Endodermal cell (in vitro differentiated cells): Measurements from ENCODE around the gene GLIS2. TPM values are rescaled to one million over a fixed set of nuclear protein-coding genes. Genes with fewer than 3 reads are reported as not detected.
A peak's percentile ranks its signal among the peaks of the same experiment; 100 is the strongest.

ENCODE experiments used
- DNase-seq: peaks from one replicate; pipeline ENCODE4 v3.0.0-alpha.2; 2017
- H3K27ac ChIP-seq: 2 replicates; pipeline ENCODE4 v1.5.1; 2013; ENCODE audit warnings: mild to moderate bottlenecking, low read depth, low read length, moderate library complexity
- H3K27me3 ChIP-seq: 2 replicates; pipeline ENCODE4 v1.6.1; 2013; ENCODE audit warnings: mild to moderate bottlenecking, low read length, moderate library complexity; ENCODE audit not compliant: insufficient read depth, control insufficient read depth, poor library complexity, severe bottlenecking
- H3K36me3 ChIP-seq: 2 replicates; pipeline ENCODE4 v1.7.0; 2013; ENCODE audit warnings: mild to moderate bottlenecking, low read length, moderate library complexity; ENCODE audit not compliant: control insufficient read depth, insufficient read depth
- H3K4me1 ChIP-seq: one replicate; pipeline ENCODE4 v1.7.0; 2013; ENCODE audit warnings: low read length; ENCODE audit not compliant: control insufficient read depth, insufficient read depth
- H3K4me3 ChIP-seq: 2 replicates; pipeline ENCODE4 v1.5.1; 2013; ENCODE audit warnings: mild to moderate bottlenecking, low read length, moderate library complexity
- H3K9ac ChIP-seq: 2 replicates; pipeline ENCODE4 v1.6.1; 2013; ENCODE audit warnings: mild to moderate bottlenecking, low read length, moderate library complexity; ENCODE audit not compliant: poor library complexity, severe bottlenecking; ENCODE audit errors: extremely low read depth
- H3K9me3 ChIP-seq: 2 replicates; pipeline ENCODE4 v1.6.1; 2013; ENCODE audit warnings: mild to moderate bottlenecking, low read length, moderate library complexity; ENCODE audit not compliant: control insufficient read depth
- H3K27ac Mint-ChIP-seq: 2 replicates; pipeline ENCODE4 v1.8.0; 2020; ENCODE audit warnings: mixed read lengths
- H3K27me3 Mint-ChIP-seq: 2 replicates; pipeline ENCODE4 v1.8.0; 2021; ENCODE audit warnings: mild to moderate bottlenecking, mixed read lengths; ENCODE audit not compliant: insufficient read depth
- H3K36me3 Mint-ChIP-seq: 2 replicates; pipeline ENCODE4 v1.8.0; 2020; ENCODE audit warnings: low read depth, mixed read lengths
- H3K4me1 Mint-ChIP-seq: 2 replicates; pipeline ENCODE4 v1.8.0; 2020; ENCODE audit warnings: mixed read lengths
- H3K4me3 Mint-ChIP-seq: 2 replicates; pipeline ENCODE4 v1.8.0; 2020; ENCODE audit warnings: mild to moderate bottlenecking, moderate library complexity, mixed read lengths
- H3K9me3 Mint-ChIP-seq: 2 replicates; pipeline ENCODE4 v1.8.0; 2020; ENCODE audit warnings: mild to moderate bottlenecking, mixed read lengths
- CTCF ChIP-seq: fragments of 200-600 bp; sonication (generic); conservative IDR thresholded peaks from 2 replicates; pipeline ENCODE4 v1.5.0; 2021; ENCODE audit warnings: antibody characterized with exemption, mild to moderate bottlenecking
- WGBS, 2 experiments: methylation state at CpG; one replicate each; pipeline versions ENCODE4 v1.1.5 to v1.1.7; 2013; ENCODE audit warnings: missing lambda C conversion rate in 2 of 2, mixed read lengths in 1 of 2; ENCODE audit not compliant: insufficient coverage in 1 of 2, insufficient read length in 1 of 2; 5-methylcytosine and 5-hydroxymethylcytosine counted together
- total RNA-seq, 2 donors: library from RNA; stranded (reverse); fragmentation: NEBNext Ultra II Directional in 1 of 2; extraction: Animal tissue kit (Norgen Biotek cat#: 25700) in 1 of 2; gene quantifications; 2 replicates in 1 of 2; 3 replicates in 1 of 2; pipeline ENCODE4 v1.2.1, GENCODE V29; 2021

GLIS2 gene
- total RNA-seq, 2 donors from 2014 or later = 9.1 to 13.2 TPM

- peak overlapping the region; percentile 84 for H3K27ac Mint-ChIP-seq
- WGBS, 2 experiments = 23 to 37% methylated on average over 6 to 29 of the region's 30 CpGs
- H3K4me3 Mint-ChIP-seq = peak overlapping the region; percentile 36
- no peaks in the 10 kb centered on the region for H3K9me3 Mint-ChIP-seq
- H3K4me1 ChIP-seq = peaks cover 36% of the 10 kb centered on the region
- peak overlapping the region; percentile 82 for H3K4me3 ChIP-seq
- DNase-seq = peak; percentile 85
- no peaks in the 10 kb centered on the region for H3K9me3 ChIP-seq
- peak overlapping the region; percentile 38 for H3K9ac ChIP-seq
- H3K36me3 Mint-ChIP-seq = no peaks in the 10 kb centered on the region
- H3K27me3 Mint-ChIP-seq = no peaks in the 10 kb centered on the region
- no peaks in the 10 kb centered on the region for H3K36me3 ChIP-seq
- H3K27me3 ChIP-seq = no peaks in the 10 kb centered on the region
- H3K4me1 Mint-ChIP-seq = peaks cover 31% of the 10 kb centered on the region
- H3K27ac ChIP-seq = peak overlapping the region; percentile 72
- no peak for TF ChIP-seq CTCF
Observed at GRCh38 chr16:4373909-4374742, 58.3 kb downstream of the GLIS2 start.

GRCh38 chr16:4375717-4376116 is 59.9 kb downstream of the GLIS2 start:
- peak; percentile 49 for DNase-seq
- Histone ChIP-seq H3K4me3 (no peak overlapping the region), H3K36me3 (no peaks in the 10 kb centered on the region), H3K9me3 (no peaks in the 10 kb centered on the region), H3K9ac (no peak overlapping the region), H3K4me1 (peaks cover 36% of the 10 kb centered on the region), H3K27ac (no peak overlapping the region), H3K27me3 (no peaks in the 10 kb centered on the region)
- no peaks in the 10 kb centered on the region for H3K27me3 Mint-ChIP-seq
- peaks cover 31% of the 10 kb centered on the region for H3K4me1 Mint-ChIP-seq
- H3K27ac Mint-ChIP-seq = no peak overlapping the region
- H3K4me3 Mint-ChIP-seq = no peak overlapping the region
- WGBS, 2 experiments = 95 to 100% methylated on average over 4 to 15 of the region's 15 CpGs
- no peaks in the 10 kb centered on the region for H3K36me3 Mint-ChIP-seq
- no peak for TF ChIP-seq CTCF
- H3K9me3 Mint-ChIP-seq = no peaks in the 10 kb centered on the region

GRCh38 chr16:4376126-4376892 is 60.4 kb downstream of the GLIS2 start:
- no peak for TF ChIP-seq CTCF
- Histone ChIP-seq H3K36me3 (no peaks in the 10 kb centered on the region), H3K27me3 (no peaks in the 10 kb centered on the region), H3K4me1 (peaks cover 36% of the 10 kb centered on the region), H3K27ac (no peak overlapping the region), H3K9me3 (no peaks in the 10 kb centered on the region), H3K4me3 (no peak overlapping the region), H3K9ac (no peak overlapping the region)
- no peaks in the 10 kb centered on the region for H3K36me3 Mint-ChIP-seq
- H3K4me3 Mint-ChIP-seq = no peak overlapping the region
- 92 to 98% methylated on average over 12 to 29 of the region's 31 CpGs for WGBS, 2 experiments
- no peaks in the 10 kb centered on the region for H3K27me3 Mint-ChIP-seq
- H3K9me3 Mint-ChIP-seq = no peaks in the 10 kb centered on the region
- DNase-seq = no peak
- H3K27ac Mint-ChIP-seq = peak overlapping the region; percentile 82
- H3K4me1 Mint-ChIP-seq = peaks cover 31% of the 10 kb centered on the region
